GM12892 (cell line): Measurements from ENCODE around the gene ZCCHC7.

Source experiments
- DNase-seq: peaks from one replicate; pipeline ENCODE4 v3.0.0; 2011; ENCODE audit not compliant: insufficient read length
- FAIRE-seq: peaks from 2 replicates; lab custom pipeline; 2011; peaks lifted over from hg19 to GRCh38; lab: Jason Lieb, UNC
- POLR2A ChIP-seq: IDR thresholded peaks from 2 replicates; pipeline ENCODE4 v1.6.1; 2011; ENCODE audit warnings: low read depth, low read length, control low read depth
- POLR2AphosphoS5 ChIP-seq: IDR thresholded peaks from 2 replicates; pipeline ENCODE4 v1.6.1; 2011; ENCODE audit warnings: low read depth, low read length, control low read depth
- TAF1 ChIP-seq: IDR thresholded peaks from 2 replicates; pipeline ENCODE4 v1.6.1; 2011; ENCODE audit warnings: low read depth, mild to moderate bottlenecking, control low read depth, low read length, borderline replicate concordance

The ZCCHC7 gene

DNA sequence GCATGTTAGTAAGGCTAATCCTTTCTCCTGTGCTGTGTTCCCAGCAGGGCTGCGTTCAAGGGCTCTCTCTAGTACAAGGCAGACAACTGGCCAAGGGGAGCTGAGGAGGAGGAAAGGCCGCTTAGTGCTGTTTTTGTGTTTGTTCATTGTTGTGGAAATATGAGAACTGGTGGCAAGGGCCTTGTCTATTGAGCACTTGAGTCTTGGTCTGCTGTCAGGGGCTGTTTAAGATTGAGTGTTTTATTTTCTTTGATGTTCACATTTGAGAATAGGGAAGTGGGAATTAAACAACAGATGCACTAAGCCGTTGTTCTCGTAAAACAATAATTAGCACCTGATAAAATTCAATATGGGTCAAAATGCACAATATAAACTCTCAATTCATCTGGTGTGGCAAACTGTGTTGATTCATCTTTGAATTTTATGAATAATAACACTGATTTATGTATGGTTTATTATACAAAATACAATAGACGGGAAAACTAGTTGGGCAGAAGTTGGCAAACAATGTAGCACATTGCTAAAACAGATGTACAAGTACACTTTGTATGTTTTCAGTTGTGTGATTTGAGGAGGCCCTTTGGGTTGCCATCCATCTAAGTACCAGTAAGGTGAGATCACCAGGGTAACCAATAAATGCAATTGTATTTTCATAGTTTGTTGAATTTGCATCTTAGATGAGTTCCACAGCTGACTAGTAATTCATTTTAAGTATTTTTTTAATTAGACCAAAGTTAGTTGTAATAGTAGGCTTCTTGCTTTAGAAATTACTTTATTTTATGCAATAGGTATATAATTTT, 204.5 kb downstream of the ZCCHC7 start:
- TF ChIP-seq TAF1 = no peak
- TF ChIP-seq POLR2A = no peak
- no peak for TF ChIP-seq POLR2AphosphoS5
- no peak for FAIRE-seq
- DNase-seq = no peak

DNA sequence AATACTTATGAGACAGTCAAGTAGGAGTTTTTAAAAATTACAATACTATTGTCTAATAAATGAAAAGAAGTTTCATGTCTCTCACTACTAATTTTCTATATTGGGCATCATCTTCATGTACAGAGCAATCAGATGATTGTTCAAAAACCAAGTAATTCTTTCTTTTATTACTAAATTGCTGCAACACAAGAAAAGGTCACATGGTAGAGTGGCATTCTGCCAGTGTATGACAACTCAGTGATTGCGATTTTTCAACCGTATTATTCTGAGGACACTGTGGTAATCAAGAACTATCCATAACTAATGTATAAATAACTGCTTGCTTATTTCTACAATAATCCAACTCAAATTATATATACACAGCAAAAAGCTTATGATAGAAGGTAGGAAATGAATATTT, 205.4 kb downstream of the ZCCHC7 start:
- FAIRE-seq (peak; percentile 53), DNase-seq (no peak)

DNA sequence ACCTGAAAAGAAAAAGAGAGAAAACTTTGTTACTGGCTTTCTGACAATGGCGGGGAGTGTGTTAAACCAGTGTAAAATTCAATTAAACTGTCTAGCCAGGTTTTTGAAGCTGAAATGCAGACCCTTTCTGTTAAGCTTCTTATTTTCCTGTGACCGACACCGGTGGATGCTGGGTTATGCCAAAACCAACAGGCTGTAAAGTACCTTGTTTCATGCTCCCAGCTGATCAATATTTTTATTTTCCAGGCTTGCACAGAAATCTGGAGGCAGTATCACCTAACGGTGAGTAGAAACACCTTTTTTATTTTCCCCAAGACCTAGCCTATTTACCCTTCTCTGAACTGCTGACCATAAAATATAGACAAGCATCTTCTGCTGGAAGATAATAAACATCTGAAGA, 207.2 kb downstream of the ZCCHC7 start:
- DNase-seq (no peak), FAIRE-seq (peak; percentile 91)
- no peak for TF ChIP-seq POLR2A
- TF ChIP-seq POLR2AphosphoS5 = no peak
- TF ChIP-seq TAF1 = no peak

More for the DNA sequence above, 205.4 kb downstream of the ZCCHC7 start:
- TF ChIP-seq TAF1 (no peak), POLR2A (no peak), POLR2AphosphoS5 (no peak)

DNA sequence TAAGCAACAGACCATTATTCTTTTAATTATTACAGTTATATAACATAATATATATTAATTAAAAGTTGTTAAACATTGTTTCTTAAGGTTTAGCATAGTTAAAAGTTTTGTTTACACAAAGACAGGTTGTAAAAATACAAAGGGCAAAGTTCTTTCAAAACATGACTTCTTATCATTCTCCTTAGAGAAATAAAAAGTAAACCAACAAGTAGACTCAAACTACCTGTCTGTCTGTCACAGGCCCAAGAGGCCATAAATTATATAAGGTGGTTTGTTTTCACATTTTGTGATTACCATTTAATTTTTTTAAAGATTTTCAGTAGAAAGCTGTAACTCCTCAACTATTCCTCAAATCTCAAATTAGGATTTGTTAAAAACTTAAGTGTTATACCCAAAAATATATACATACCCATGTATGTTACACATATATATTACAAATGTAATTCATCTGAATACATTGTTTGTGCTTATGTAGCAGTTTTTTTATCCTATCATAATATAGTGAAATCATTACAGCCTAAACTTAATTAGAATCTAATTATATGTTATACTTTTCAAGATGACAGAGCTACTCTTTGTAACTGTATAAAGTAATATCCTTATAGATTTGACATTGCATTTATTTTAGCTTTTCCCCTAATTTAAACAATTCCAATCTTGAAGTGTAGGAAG, 208.3 kb downstream of the ZCCHC7 start:
- TF ChIP-seq POLR2AphosphoS5 = no peak
- TF ChIP-seq TAF1 = no peak
- no peak for TF ChIP-seq POLR2A
- no peak for FAIRE-seq
- no peak for DNase-seq

DNA sequence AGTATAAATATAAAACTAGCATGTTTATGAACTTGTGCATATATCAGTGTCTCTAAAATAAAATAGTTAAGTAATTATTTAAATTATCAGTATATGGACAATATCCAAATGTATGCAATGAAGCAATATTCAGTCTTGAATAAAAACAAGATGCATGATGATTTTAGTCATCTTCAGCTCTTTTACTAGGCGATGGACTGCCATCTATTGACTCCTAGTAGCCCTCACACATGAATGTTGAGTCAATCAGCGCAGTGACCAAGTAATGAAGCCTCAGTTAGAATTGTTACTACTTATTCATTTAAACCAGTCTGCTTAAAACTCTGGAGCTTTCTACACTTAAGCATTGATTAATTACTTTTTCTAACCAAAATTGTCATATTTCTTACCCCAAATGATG, 209.2 kb downstream of the ZCCHC7 start:
- TF ChIP-seq TAF1 (no peak), POLR2A (no peak), POLR2AphosphoS5 (no peak)
- FAIRE-seq = peak; percentile 93
- no peak for DNase-seq

DNA sequence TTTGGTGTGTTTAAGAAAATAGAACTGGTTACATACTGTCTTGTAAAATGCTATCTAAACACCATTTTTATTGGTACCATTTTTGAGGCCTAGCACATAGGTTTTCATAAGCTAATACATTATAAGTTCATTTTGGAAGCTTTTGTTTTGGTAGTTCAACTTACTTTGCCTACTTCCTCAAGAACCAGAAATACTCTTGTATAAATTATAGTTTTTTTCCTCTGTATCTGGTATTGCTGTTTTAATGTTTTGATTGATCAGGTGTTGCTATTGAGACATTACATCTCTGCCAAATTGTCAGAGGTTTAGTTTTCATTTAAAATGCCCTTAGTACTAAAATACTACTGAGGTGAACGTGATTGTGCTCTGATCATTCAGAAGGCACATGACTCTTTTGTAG, 211.5 kb downstream of the ZCCHC7 start:
- DNase-seq = no peak
- no peak for TF ChIP-seq TAF1
- TF ChIP-seq POLR2A = no peak
- TF ChIP-seq POLR2AphosphoS5 = no peak
- FAIRE-seq = peak; percentile 77

DNA sequence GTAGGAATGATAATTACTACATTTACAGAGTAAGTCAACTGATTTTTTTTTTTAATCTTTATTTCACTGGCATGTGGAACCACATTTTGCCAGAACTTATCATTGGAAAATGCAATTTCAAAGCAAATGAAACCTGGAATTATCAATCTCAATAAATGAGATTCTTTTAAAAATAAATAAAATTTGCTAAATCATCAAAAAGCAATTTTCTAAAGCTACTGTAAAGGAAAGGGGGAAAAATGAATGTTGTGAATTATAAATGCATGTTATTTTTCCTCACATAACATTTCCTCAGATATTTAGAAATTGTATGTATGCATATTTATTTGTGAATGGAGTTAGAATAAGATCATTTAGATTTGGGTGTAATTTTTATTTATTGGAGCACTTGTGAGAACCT, 212.2 kb downstream of the ZCCHC7 start:
- TF ChIP-seq POLR2AphosphoS5 (no peak), POLR2A (no peak), TAF1 (no peak)
- FAIRE-seq (no peak), DNase-seq (no peak)

DNA sequence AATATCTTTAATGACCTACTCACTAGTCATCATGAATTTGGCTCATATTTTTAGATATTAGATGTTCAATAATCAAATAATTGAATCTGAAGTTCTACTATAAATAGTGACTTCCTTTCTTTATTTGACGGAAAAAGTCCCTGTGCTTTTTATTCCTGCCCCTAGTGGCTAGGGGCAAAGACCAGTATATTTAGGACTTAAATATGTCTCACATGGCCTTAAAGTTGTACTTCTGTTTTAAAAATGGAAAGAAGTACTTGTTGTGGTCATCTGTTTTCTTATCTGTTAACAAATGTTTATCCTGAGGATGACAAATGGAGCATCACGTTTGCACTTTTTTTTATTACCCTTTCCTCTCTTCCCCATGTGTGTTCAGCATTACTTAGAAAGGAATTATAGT, 212.9 kb downstream of the ZCCHC7 start:
- DNase-seq = no peak
- peak; percentile 79 for FAIRE-seq
- no peak for TF ChIP-seq POLR2AphosphoS5
- no peak for TF ChIP-seq POLR2A
- TF ChIP-seq TAF1 = no peak

DNA sequence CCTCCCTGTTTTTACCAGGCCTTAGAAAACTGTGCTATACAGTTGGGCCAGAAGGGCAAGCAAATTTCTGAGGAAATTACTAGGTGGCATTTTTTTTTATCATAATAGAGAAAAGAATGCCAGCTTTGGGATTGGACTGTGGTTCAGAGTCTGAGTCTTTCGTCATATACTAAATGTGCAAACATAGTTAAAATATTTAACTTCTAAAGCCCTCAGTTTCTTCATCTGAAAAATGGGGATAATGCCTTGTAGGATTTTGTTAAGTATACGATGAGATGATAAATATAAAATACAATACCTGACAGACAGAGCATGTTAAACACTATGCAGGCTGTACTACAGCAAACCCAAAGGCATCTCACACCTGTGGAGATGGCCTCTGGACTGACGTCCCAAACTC, 214.9 kb downstream of the ZCCHC7 start:
- peak; percentile 60 for FAIRE-seq
- DNase-seq = no peak
- TF ChIP-seq TAF1 = no peak
- no peak for TF ChIP-seq POLR2AphosphoS5
- TF ChIP-seq POLR2A = no peak

DNA sequence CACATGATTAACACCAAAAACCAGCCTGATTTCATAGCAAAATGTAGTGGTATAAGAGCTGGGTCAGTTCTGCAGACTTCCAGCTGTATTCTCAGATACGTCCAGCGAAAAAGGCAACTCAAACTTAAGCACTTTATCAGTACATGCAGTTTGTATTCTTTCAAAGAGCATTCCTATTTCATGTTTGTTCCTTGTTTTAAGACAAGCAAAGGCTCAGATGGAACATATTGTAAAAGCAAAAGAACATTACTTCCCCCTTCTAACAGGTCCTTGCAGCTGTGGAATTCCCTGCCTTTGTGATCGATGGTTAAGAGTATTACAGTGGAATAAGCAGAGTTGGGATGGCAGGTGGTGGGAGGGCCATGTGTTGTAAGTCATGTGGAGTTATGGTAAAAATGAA, 215.8 kb downstream of the ZCCHC7 start:
- no peak for TF ChIP-seq POLR2AphosphoS5
- no peak for TF ChIP-seq TAF1
- no peak for TF ChIP-seq POLR2A
- FAIRE-seq = peak; percentile 81
- no peak for DNase-seq

DNA sequence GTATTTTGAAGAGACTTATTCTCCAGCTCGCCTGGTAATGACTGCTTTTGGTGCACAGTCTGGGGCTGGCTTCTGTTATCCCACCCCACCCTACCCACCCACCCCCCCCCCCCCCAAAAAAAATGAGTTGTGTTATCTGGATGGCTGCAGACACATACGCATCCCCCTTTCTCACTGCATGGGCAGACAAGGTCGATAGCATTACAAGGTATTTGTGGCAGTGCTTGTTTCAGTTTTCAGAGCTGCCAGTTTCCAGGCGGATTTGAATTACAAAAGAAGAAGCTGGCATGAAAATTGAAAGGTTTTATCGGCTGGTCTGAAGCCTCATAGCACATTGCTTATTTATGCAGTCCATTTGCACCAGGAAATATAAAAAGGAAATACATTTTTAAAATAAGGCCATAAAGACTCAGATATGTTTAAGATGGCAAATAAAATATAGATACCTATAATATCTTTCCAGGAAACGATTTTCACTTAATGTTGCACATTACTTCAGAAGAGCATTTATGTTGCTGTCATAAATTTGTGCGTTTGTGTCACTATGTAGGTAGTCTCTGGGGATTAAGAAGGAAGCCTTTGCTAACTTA, 217.0 kb downstream of the ZCCHC7 start:
- FAIRE-seq (peak; percentile 48), DNase-seq (no peak)
- TF ChIP-seq TAF1 (no peak), POLR2A (no peak), POLR2AphosphoS5 (no peak)
